C4-2B (cell line): ENCODE measurements around the gene FOXK2.

ENCODE experiments used
- H3K27ac ChIP-seq: fragments of 450-650 bp; 2 replicates; pipeline ENCODE4 v1.5.1; 2017
- CTCF ChIP-seq: fragments of 450-650 bp; conservative IDR thresholded peaks from 2 replicates; pipeline ENCODE4 v1.5.1; 2017; ENCODE audit warnings: mild to moderate bottlenecking
- ZFX ChIP-seq: fragments of 450-650 bp; IDR thresholded peaks from 2 replicates; pipeline ENCODE4 v1.6.1; 2017

FOXK2 gene

GRCh38 chr17:82604532-82604931 is 85.0 kb downstream of the FOXK2 start:
- no peak overlapping the region for H3K27ac ChIP-seq
- no peak for TF ChIP-seq CTCF
- no peak for TF ChIP-seq ZFX

GRCh38 chr17:82605939-82606600 is 86.5 kb downstream of the FOXK2 start:
- no peak overlapping the region for H3K27ac ChIP-seq
- TF ChIP-seq ZFX (no peak), CTCF (no peak)

- TF ChIP-seq ZFX = no peak
- TF ChIP-seq CTCF = no peak
- no peak overlapping the region for H3K27ac ChIP-seq
Measured at GRCh38 chr17:82608816-82609215, 89.3 kb downstream of the FOXK2 start.

GRCh38 chr17:82609655-82610054 is 90.1 kb downstream of the FOXK2 start:
- no peak for TF ChIP-seq ZFX
- no peak for TF ChIP-seq CTCF
- no peak overlapping the region for H3K27ac ChIP-seq

GRCh38 chr17:82611140-82612058 is 91.9 kb downstream of the FOXK2 start:
- H3K27ac ChIP-seq = no peak overlapping the region
- TF ChIP-seq CTCF = no peak
- TF ChIP-seq ZFX = no peak

GRCh38 chr17:82613283-82614094 is 94.0 kb downstream of the FOXK2 start:
- no peak overlapping the region for H3K27ac ChIP-seq
- TF ChIP-seq CTCF (no peak), ZFX (no peak)
